Activated T-cell treated with anti-CD3 and anti-CD28 coated beads, Interleukin-2, amount 50 U/mL, for 48 hours (primary cell): ENCODE data around the gene ANKRD6.
"Not testable (repeated sequence)": the region's sequence is repeated elsewhere in the genome, so short reads cannot be mapped to it uniquely, and the experiment has no call there.

Experiments used
- DNase-seq, 2 experiments: peaks; one replicate each; pipeline ENCODE4 v3.0.0-alpha.2; 2020

ANKRD6 gene

GRCh38 chr6:89432875-89433251 is at the start of gene ANKRD6:
Gene ANKRD6 (plus strand): TSS chr6:89433152. CDS start chr6:89566977, 133,825 bp downstream.
- DNase-seq: peak; percentile 92

GRCh38 chr6:89385156-89385667 is 47.7 kb upstream of the ANKRD6 start:
- no peak for DNase-seq

GRCh38 chr6:89385846-89386245 is 47.1 kb upstream of the ANKRD6 start:
- no peak for DNase-seq

- DNase-seq: no peak
Measured at GRCh38 chr6:89386917-89387491, 45.9 kb upstream of the ANKRD6 start.

- DNase-seq: no peak
Measured at GRCh38 chr6:89387516-89388201, 45.3 kb upstream of the ANKRD6 start.

- no peak for DNase-seq
Measured at GRCh38 chr6:89388846-89389245, 44.1 kb upstream of the ANKRD6 start.

GRCh38 chr6:89392823-89393222 is 40.1 kb upstream of the ANKRD6 start:
- DNase-seq: no peak

- no peak for DNase-seq
Measured at GRCh38 chr6:89393659-89394058, 39.3 kb upstream of the ANKRD6 start.

GRCh38 chr6:89397884-89398283 is 35.1 kb upstream of the ANKRD6 start:
- not testable (repeated sequence) for DNase-seq

- no peak for DNase-seq
Measured at GRCh38 chr6:89398762-89399525, 34.0 kb upstream of the ANKRD6 start.

GRCh38 chr6:89400050-89400449 is 32.9 kb upstream of the ANKRD6 start:
- DNase-seq: no peak

- no peak for DNase-seq
Measured at GRCh38 chr6:89400912-89401399, 32.0 kb upstream of the ANKRD6 start.

GRCh38 chr6:89402776-89403175 is 30.2 kb upstream of the ANKRD6 start:
- no peak for DNase-seq

- DNase-seq: no peak
Measured at GRCh38 chr6:89404512-89404911, 28.4 kb upstream of the ANKRD6 start.

GRCh38 chr6:89406141-89406540 is 26.8 kb upstream of the ANKRD6 start:
- DNase-seq: no peak

GRCh38 chr6:89409461-89410035 is 23.4 kb upstream of the ANKRD6 start:
- no peak for DNase-seq

- no peak for DNase-seq
Measured at GRCh38 chr6:89410231-89410761, 22.7 kb upstream of the ANKRD6 start.

- DNase-seq: no peak
Measured at GRCh38 chr6:89410788-89411144, 22.2 kb upstream of the ANKRD6 start.

GRCh38 chr6:89411145-89412070 is 21.5 kb upstream of the ANKRD6 start:
- DNase-seq: peak; percentile 51 to 68

- peak; percentile 66 to 75 for DNase-seq
Measured at GRCh38 chr6:89412071-89413005, 20.6 kb upstream of the ANKRD6 start, which contains the start of gene RRAGD. Gene RRAGD (minus strand): TSS chr6:89412273. CDS start chr6:89411993, 280 bp downstream.

GRCh38 chr6:89413006-89413400 is 19.9 kb upstream of the ANKRD6 start:
- no peak for DNase-seq
